H9 (cell line): ENCODE measurements around the gene TARBP1. TPM values are rescaled to one million over a fixed set of nuclear protein-coding genes. Genes with fewer than 3 reads are reported as not detected.

Experiments used
- DNase-seq: peaks from one replicate; pipeline ENCODE4 v3.0.0-alpha.2; 2017
- H2AFZ ChIP-seq: one replicate; pipeline ENCODE4 v1.6.1; 2013; ENCODE audit warnings: mild to moderate bottlenecking, low read length, control low read depth, moderate library complexity
- H2AK5ac ChIP-seq: 2 replicates; pipeline ENCODE4 v1.6.1; 2013; ENCODE audit warnings: low read length, control low read depth, mixed read lengths; ENCODE audit not compliant: insufficient read length
- H2BK120ac ChIP-seq: one replicate; pipeline ENCODE4 v1.6.1; 2013; ENCODE audit warnings: low read depth, mild to moderate bottlenecking, low read length, control low read depth, inconsistent platforms; ENCODE audit not compliant: poor library complexity, severe bottlenecking
- H2BK12ac ChIP-seq: 2 replicates; pipeline ENCODE4 v1.6.1; 2013; ENCODE audit warnings: low read length, control low read depth, mixed read lengths, low read depth; ENCODE audit not compliant: insufficient read length
- H2BK15ac ChIP-seq: 2 replicates; pipeline ENCODE4 v1.6.1; 2013; ENCODE audit warnings: low read depth, low read length, control low read depth
- H2BK20ac ChIP-seq: one replicate; pipeline ENCODE4 v1.6.1; 2013; ENCODE audit warnings: low read depth, mild to moderate bottlenecking, low read length, control low read depth, inconsistent platforms; ENCODE audit not compliant: poor library complexity, severe bottlenecking
- H2BK5ac ChIP-seq: 2 replicates; pipeline ENCODE4 v1.6.1; 2013; ENCODE audit warnings: low read length, control low read depth, mixed read lengths; ENCODE audit not compliant: insufficient read length
- H3K14ac ChIP-seq: 2 replicates; pipeline ENCODE4 v1.6.1; 2013; ENCODE audit warnings: low read length, control low read depth; ENCODE audit not compliant: insufficient read depth
- H3K18ac ChIP-seq: 2 replicates; pipeline ENCODE4 v1.6.1; 2013; ENCODE audit warnings: low read depth, mild to moderate bottlenecking, mixed read lengths, low read length, control low read depth; ENCODE audit not compliant: insufficient read length
- H3K23ac ChIP-seq: 2 replicates; pipeline ENCODE4 v1.6.1; 2013; ENCODE audit warnings: low read length, control low read depth, mixed read lengths, low read depth; ENCODE audit not compliant: insufficient read length
- H3K23me2 ChIP-seq: 2 replicates; pipeline ENCODE4 v1.6.1; 2013; ENCODE audit warnings: low read depth, mild to moderate bottlenecking, mixed read lengths, low read length, control low read depth; ENCODE audit not compliant: insufficient read length, poor library complexity, severe bottlenecking
- H3K27ac ChIP-seq: 2 replicates; pipeline ENCODE4 v1.5.1; 2013; ENCODE audit warnings: low read length, control low read depth, mixed read lengths, low read depth; ENCODE audit not compliant: insufficient read length
- H3K27me3 ChIP-seq: 2 replicates; pipeline ENCODE4 v1.6.1; 2013; ENCODE audit warnings: low read length, control low read depth, inconsistent platforms; ENCODE audit not compliant: insufficient read depth
- H3K4ac ChIP-seq: 2 replicates; pipeline ENCODE4 v1.6.1; 2013; ENCODE audit warnings: low read depth, mild to moderate bottlenecking, control low read depth, inconsistent platforms, low read length, moderate library complexity
- H3K4me1 ChIP-seq: 2 replicates; pipeline ENCODE4 v1.6.1; 2013; ENCODE audit warnings: low read length, control low read depth, inconsistent platforms; ENCODE audit not compliant: insufficient read depth
- H3K4me2 ChIP-seq: 2 replicates; pipeline ENCODE4 v1.6.1; 2013; ENCODE audit warnings: low read length, control low read depth, mixed read lengths; ENCODE audit not compliant: insufficient read length, insufficient read depth
- H3K56ac ChIP-seq: 2 replicates; pipeline ENCODE4 v1.6.1; 2013; ENCODE audit warnings: low read depth, mild to moderate bottlenecking, mixed read lengths, low read length, control low read depth; ENCODE audit not compliant: insufficient read length
- H3K79me1 ChIP-seq: 2 replicates; pipeline ENCODE4 v1.6.1; 2013; ENCODE audit warnings: low read depth, mild to moderate bottlenecking, moderate library complexity, low read length, control low read depth, inconsistent platforms; ENCODE audit not compliant: insufficient read depth, poor library complexity, severe bottlenecking
- H3K79me2 ChIP-seq: 2 replicates; pipeline ENCODE4 v1.6.1; 2013; ENCODE audit warnings: low read length, control low read depth, inconsistent platforms; ENCODE audit not compliant: insufficient read depth
- H3K9ac ChIP-seq: 2 replicates; pipeline ENCODE4 v1.6.1; 2013; ENCODE audit warnings: low read length, control low read depth, mixed read lengths; ENCODE audit not compliant: insufficient read length; ENCODE audit errors: extremely low read depth
- H3K9me3 ChIP-seq: one replicate; pipeline ENCODE4 v1.6.1; 2013; ENCODE audit warnings: low read depth, low read length, inconsistent platforms; ENCODE audit not compliant: control insufficient read depth
- H3T11ph ChIP-seq: one replicate; pipeline ENCODE4 v1.6.1; 2013; ENCODE audit warnings: mild to moderate bottlenecking, low read length, control low read depth, inconsistent platforms
- H4K20me1 ChIP-seq: one replicate; pipeline ENCODE4 v1.6.1; 2013; ENCODE audit not compliant: control insufficient read depth, insufficient read length, insufficient read depth
- H4K5ac ChIP-seq: 2 replicates; pipeline ENCODE4 v1.6.1; 2013; ENCODE audit warnings: low read depth, mild to moderate bottlenecking, mixed read lengths, low read length, control low read depth; ENCODE audit not compliant: insufficient read length
- H4K8ac ChIP-seq: replicated peaks from 2 replicates; pipeline ENCODE4 v1.6.1; 2013; ENCODE audit warnings: low read length, control low read depth, mixed read lengths, low read depth; ENCODE audit not compliant: insufficient read length
- H4K91ac ChIP-seq: 2 replicates; pipeline ENCODE4 v1.6.1; 2013; ENCODE audit warnings: low read depth, mild to moderate bottlenecking, moderate library complexity, mixed read lengths, low read length, control low read depth; ENCODE audit not compliant: insufficient read length
- H3K27ac Mint-ChIP-seq, 3 experiments: 2 replicates in 2 of 3; 3 replicates in 1 of 3; pipeline ENCODE4 v1.8.0; 2020 to 2021; ENCODE audit warnings: mixed read lengths in 3 of 3, mild to moderate bottlenecking in 1 of 3, moderate library complexity in 1 of 3
- H3K27me3 Mint-ChIP-seq: 2 replicates; pipeline ENCODE4 v1.8.0; 2021; ENCODE audit warnings: low read depth, mild to moderate bottlenecking, moderate library complexity, mixed read lengths
- H3K36me3 Mint-ChIP-seq, 3 experiments: 2 replicates in 2 of 3; 3 replicates in 1 of 3; pipeline ENCODE4 v1.8.0; 2020 to 2021; ENCODE audit warnings: low read depth in 3 of 3, mixed read lengths in 3 of 3; ENCODE audit not compliant: insufficient read depth in 1 of 3
- H3K4me1 Mint-ChIP-seq, 2 experiments: 2 replicates each; pipeline ENCODE4 v1.8.0; 2020; ENCODE audit warnings: mixed read lengths in 2 of 2
- H3K4me3 Mint-ChIP-seq, 2 experiments: 2 replicates in 1 of 2; 3 replicates in 1 of 2; pipeline ENCODE4 v1.8.0; 2020 to 2021; ENCODE audit warnings: mild to moderate bottlenecking in 2 of 2, mixed read lengths in 2 of 2, moderate library complexity in 1 of 2
- H3K9me3 Mint-ChIP-seq, 2 experiments: 2 replicates in 1 of 2; 3 replicates in 1 of 2; pipeline ENCODE4 v1.8.0; 2020; ENCODE audit warnings: mild to moderate bottlenecking in 2 of 2, mixed read lengths in 2 of 2, moderate library complexity in 1 of 2
- CTCF ChIP-seq: fragments of 200-600 bp; sonication (generic); conservative IDR thresholded peaks from 3 replicates; pipeline ENCODE4 v1.8.0; 2021; ENCODE audit warnings: antibody characterized with exemption, mild to moderate bottlenecking
- WGBS: extraction: QIAGEN DNeasy Blood & Tissue Kit; methylation state at CpG from one replicate; pipeline ENCODE4 v1.1.7; 2013; ENCODE audit warnings: missing lambda C conversion rate, low lambda C conversion rate, mixed read lengths; ENCODE audit not compliant: insufficient read length; ENCODE audit errors: extremely low coverage; 5-methylcytosine and 5-hydroxymethylcytosine counted together
- total RNA-seq: library from RNA; stranded (reverse); gene quantifications from 2 replicates; pipeline ENCODE4 v1.2.1, GENCODE V29; 2021

TARBP1 gene
- total RNA-seq, 1 experiment from 2014 or later, result 20.2 TPM

DNA sequence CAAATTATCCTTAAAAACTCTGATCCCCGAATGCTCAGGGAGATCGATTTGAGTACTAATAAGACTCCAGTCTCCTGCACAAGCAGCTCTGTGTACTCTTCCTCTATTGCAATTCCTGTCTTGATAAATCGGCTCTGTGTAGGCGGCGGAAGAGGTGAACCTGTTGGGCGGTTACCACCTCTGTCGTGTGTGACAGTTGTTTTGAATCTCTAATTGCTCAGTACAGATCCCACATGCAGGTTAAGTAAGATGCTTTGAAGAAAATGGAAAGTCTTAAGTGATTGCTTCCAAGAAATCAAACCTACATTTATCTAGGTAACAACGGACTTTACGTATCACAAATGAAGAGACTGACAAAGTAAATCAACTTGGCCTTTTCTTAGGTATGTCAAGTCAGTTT, 70.2 kb downstream of the TARBP1 start:
- Histone ChIP-seq H3K4me2 (no peak overlapping the region), H2BK120ac (no peak overlapping the region), H2AK5ac (no peak overlapping the region), H3K9ac (no peak overlapping the region), H3K9me3 (no peaks in the 10 kb centered on the region), H3K27me3 (no peaks in the 10 kb centered on the region), H2BK5ac (no peak overlapping the region), H4K8ac (no peak overlapping the region), H3K23me2 (no peaks in the 10 kb centered on the region), H2BK20ac (no peak overlapping the region), H3K56ac (no peak overlapping the region), H4K20me1 (no peaks in the 10 kb centered on the region), H3K18ac (no peak overlapping the region), H3K4me1 (no peaks in the 10 kb centered on the region), H2BK12ac (no peak overlapping the region), H3K4ac (no peak overlapping the region), H3K79me2 (no peaks in the 10 kb centered on the region), H3K14ac (no peak overlapping the region), H2BK15ac (no peak overlapping the region), H3K27ac (no peak overlapping the region), H2AFZ (no peak overlapping the region), H3K79me1 (no peaks in the 10 kb centered on the region), H4K5ac (no peak overlapping the region), H3T11ph (no peak overlapping the region), H3K23ac (no peak overlapping the region), H4K91ac (no peak overlapping the region)
- H3K27me3 Mint-ChIP-seq, result no peaks in the 10 kb centered on the region
- TF ChIP-seq CTCF, result no peak
- H3K36me3 Mint-ChIP-seq, result peaks cover under 1 to 29% (median 17%) of the 10 kb centered on the region in 3 experiments; a peak in 5 of 7 replicates
- peaks cover 2 to 3% of the 10 kb centered on the region in 2 experiments; a peak in 2 of 4 replicates for H3K4me1 Mint-ChIP-seq
- no CpG with 5 or more reads among the region's 9 CpGs for WGBS
- no peaks in the 10 kb centered on the region for H3K9me3 Mint-ChIP-seq
- no peak overlapping the region for H3K4me3 Mint-ChIP-seq
- no peak for DNase-seq
- peak overlapping the region in 1 of 3 experiments; percentile 7; a peak in 1 of 7 replicates for H3K27ac Mint-ChIP-seq
